ENCODE measurements around the gene CEMIP.

Gene CEMIP

DNA sequence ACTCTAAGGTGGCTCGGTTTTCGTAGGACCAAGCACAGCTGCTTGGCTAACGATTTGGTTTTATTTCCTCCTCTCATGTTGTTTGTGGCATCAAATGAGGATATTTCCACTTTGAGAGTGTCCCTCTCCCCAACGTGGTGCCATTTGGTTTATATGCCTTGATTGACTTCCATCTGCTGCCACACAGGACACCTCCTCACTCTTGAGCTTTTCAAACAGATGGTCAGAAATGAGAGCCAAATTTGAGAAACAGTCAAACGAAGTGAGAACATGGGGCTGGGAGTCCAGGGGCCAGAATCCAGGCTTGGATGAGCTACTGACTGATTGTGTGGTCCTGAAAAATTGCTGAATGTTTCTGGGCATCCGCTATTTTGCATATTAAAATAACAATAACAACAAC is 43.5 kb downstream of the CEMIP start:
- DNase-seq (ENCODE audit: low read depth, low spot score): no peak

DNA sequence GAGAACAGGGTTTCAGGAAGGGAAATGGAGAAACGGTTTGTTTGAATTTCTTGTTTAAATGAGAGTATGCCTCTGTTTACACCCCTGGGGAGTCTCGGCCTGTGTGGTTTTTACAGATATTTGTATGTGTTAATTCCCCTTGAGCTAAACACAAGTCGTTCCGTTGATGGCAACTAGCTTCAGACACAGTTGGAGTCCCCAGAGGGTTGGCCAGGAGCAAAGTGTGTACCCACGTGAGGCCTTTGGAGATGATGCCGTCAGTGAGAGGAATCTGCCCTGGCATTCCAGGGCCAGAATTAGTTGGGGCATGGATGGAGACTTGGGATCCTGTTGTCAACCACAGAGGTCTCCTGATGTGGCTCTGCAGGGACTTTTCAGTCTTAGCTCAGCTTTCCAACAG is 44.0 kb downstream of the CEMIP start:
- DNase-seq (ENCODE audit: low read depth, low spot score): no peak

DNA sequence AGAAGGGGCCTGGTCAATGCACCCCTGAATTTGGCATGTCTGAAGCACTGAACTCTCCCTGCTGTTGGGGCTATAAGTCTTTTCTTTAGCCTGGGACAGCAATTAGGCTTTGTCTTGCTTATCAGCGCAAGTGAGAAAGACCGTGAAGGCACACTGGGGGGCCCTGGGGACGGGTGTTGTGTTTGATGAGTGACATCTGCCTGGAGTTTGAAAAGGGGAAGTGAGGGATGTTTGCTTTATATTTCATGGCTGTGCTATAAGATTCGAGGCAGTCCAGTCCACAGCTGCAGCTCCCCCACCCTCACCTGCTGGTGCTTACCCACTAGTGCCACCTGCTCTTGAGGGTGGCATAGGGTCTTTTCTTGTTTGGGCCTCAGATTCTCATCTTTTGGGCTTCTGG is 44.8 kb downstream of the CEMIP start:
- no peak for DNase-seq (ENCODE audit: low read depth, low spot score)

DNA sequence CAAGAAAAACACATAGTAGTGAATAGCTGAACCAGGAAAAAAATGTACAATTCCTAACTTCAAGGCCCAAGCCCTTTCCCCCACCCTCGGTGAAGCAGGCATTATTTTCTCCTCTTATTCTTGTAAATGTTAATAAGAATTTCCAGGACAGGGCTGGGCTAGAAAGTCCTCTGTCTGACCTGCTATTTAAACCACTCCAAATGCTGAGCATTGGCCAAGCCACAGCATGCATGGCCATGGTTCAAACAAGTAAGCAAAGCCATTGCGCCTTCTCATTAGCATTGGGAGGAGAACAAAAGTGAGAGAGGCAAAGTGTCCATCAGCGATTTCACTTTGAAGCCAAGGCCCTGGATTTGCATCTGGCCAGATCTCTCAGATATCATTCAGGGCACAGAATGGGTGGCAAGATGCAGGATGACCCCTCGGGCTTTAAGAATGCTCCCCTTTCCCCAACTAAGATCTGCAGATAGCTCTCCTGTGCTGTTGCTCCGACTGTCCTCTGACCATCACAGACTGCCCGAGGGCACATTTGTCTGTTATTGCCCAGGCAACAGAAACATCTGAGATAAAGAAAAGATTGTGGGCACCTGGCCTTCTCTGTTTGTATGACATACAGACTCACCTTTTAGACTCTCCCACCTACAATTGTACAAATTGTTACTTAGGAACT is 46.3 kb downstream of the CEMIP start:
- no peak for DNase-seq (ENCODE audit: low read depth, low spot score)

DNA sequence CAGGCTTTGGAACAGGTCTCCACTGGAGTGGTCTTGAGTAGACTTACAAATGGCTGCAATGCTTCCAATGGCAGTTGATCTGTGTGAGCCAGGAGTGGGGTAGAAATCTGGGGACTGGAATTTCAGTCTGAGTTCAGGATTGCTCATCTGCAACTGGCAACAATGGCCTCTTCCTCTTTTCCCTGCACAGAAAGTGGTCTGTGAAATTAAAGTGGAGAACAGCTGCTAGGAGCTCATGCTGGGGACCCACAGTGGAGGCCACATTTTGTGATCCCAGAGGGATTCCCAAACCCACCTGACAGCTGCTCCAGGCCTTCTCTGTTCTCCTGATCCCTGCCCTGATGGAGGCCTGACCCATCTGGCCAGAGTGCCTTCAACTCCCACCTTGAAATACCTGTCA is 49.6 kb downstream of the CEMIP start:
- no peak for DNase-seq (ENCODE audit: low read depth, low spot score)

DNA sequence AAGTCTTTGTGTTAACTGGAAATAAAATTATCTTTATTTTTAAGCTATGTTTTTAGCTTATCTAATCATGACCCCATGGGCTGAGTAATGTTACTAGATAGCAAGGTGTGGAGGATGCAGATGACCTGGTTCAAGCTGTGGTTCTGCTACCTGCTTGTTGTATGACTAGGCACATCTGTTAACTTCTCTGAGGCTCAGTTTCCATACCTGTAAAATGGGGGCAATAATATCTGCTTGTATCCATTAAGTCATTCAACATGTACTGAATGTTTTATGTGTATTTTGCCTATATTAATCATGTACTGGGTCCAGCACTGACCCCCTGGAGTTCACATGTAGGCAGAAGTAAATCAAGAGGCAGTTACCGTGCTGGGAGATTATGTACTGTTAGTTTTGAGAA is 51.5 kb downstream of the CEMIP start:
- no peak for DNase-seq (ENCODE audit: low read depth, low spot score)

DNA sequence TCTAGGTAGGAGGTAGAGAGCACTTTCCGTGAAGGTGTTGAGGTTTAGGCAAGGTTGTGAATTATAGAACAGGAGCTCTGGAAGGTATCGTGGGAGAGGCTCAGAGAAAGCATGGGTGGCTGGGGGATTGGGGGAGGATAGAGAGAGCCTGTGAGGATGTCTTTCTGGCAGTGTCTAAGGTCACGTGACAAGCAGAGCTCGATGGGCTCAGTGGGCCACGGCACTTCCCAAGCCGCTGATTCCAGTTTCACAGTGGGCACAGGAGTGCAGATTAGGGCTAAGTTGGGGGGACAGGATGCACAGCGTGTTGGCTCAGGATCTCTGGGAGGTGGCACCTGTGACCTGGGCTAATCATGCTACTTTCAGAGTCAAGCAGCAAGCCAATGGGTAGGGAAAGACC is 52.0 kb downstream of the CEMIP start:
- DNase-seq (ENCODE audit: low read depth, low spot score): no peak

DNA sequence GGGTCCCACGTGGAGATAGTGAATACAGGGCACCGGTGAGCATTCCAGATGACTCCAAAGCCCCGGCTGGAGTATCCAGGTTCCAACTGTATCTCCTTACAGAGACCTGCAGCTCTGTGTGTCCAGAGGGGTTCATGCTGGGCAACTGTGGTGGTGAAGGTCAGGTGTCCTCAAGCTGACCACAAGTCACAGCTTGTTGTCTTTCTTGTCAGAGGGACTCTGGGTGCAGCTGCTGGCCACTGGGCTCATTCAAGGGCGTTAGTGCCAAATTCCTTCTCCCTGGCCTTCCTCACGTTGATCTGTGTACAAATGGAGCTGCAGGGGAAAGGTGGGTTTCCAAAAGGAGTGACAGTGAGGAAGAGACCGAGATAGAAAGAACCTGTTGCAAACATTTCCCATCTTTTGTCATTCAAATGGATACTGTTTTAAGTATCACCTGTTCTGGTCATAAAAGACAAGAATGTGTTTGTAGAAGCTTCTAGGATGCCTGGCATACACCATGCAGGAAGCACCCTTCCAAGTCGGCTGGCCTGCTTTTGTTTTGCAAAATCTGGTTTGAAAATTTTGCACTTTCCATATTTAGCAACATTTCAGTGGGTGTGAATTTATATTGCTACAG is 52.5 kb downstream of the CEMIP start:
- no peak for DNase-seq (ENCODE audit: low read depth, low spot score)

DNA sequence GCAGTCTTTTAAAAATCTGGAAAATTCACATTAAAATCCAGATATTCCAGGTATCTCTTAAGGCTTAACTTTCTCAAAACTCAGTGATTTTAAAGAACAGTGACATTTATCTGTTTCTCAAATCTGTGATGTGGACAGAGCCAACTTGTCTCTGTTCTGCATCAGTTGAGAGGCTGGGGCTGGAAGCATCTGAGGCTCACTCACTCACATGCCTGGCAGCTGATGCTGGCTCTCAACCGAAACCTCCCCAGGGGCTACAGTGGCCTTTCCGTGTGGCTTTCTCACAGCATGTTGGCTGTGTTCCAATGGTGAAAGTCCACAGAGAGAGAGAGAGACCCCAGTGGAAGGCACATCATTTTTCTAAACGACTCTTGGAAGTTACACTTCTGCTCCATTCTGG is 53.5 kb downstream of the CEMIP start:
- no peak for DNase-seq (ENCODE audit: low read depth, low spot score)

DNA sequence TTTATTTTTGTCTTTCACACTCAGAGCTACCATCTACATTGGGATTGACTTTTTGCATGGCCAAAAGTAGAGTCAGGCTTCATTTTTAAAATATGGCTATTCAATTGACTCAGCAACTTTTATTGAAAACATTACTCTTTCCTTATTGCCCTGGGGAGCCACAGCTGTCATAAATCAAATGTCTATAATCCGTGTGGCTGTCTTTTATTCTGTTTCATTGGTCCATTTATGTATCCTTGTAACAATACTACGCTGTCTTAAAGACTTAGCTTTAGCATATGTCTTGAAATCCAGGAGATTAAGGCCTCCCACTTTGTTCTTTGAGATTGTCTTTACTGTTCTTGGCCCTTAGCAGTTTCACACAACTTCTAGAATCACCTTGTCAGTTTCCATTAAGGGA is 55.2 kb downstream of the CEMIP start:
- no peak for DNase-seq (ENCODE audit: low read depth, low spot score)

DNA sequence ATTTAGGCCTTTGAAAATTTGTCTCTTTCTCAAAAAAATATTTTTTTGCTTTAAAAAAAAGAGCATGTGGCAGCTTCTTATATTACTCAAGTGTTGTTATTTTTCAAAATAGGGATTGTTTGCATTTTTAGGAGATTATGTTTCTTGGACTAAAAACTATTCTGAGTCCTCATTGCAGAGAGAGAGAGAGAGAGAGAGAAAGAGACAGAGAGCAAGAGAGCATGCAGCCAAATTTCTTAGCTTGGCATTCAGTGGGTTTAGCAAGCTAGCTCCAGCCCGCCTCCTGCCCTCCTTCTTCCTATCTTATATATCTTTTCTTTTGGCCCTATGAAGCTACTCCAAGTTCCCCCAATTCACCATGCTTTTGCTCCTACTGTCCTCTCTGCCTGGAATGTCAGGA is 55.7 kb downstream of the CEMIP start:
- no peak for DNase-seq (ENCODE audit: low read depth, low spot score)

DNA sequence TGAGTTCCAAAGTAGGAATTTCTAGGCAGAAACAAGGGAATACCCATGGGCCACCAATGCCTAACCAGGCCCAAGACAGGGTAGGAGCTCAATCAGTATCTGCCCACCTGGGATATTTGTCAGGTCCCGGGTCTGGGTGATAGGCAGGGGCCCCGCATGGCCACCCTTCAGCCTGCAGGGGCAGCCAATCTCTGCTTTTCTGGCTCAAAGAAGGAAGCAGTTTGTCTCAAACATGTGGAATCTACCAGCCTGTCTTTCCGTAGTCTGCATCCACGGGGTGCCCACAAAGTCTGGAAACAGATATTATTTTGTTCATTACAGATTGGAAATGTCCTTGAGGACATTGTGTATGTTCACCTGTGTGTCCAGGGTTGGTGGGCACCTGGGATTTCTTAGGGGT is 56.2 kb downstream of the CEMIP start:
- DNase-seq (ENCODE audit: low read depth, low spot score): no peak

DNA sequence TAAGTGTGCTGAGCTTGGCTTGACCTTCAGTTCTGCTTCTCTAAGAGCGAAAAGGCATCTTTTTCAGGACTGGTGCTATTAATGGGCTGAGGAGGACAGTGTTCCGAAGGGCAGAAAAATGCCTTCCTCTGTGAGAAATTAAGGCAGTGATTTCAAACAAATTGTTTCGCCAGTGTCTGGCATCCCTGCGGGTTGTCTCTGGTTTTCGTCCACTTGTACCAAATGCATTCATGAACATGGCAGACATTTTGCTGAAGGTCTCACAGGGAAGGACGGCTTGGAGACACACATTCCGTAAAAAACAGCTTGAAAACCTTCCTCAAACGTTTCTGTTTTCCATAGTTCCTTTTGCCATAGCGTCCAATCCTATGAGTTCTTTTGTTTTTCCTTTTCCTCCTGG is 57.1 kb downstream of the CEMIP start:
- DNase-seq (ENCODE audit: low read depth, low spot score): no peak

DNA sequence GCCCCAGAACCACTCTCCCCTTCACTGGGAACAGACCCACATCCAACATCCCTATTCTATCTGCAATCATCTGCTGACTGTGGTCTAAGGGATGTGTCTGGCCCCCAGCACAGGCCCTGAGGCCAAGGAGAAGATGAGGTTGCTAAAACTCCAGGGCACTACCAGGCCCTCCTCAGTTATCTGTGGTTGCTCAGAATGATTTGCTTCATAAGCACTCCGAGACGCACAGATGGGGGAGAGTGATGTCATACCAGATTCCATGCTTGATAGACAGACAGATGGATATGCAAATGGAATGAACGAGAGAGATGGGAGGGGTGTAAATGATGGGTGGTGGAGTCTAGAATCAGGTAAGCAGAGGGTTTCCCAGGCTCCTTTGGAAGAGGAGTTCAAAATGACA is 57.8 kb downstream of the CEMIP start:
- no peak for DNase-seq (ENCODE audit: low read depth, low spot score)

DNA sequence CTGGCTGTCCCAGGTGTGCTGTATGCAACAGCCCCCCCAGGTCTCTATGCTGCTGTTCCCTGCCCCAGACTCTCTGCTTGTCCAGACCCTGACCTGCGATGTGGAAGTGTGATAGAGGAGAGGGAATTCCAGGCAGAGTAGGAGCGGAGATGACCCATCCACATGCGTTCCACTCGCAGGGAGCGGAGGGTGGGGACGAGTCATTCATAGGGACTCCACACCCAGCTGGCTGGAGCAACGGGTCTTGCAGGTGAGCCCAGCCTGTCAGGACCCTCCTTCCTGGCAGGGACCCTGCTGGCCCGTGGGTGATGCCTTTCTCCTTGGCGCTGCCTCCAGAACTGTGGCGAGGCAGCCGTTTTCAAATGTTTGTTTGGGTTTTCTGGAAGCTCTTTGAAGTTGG is 58.8 kb downstream of the CEMIP start:
- no peak for DNase-seq (ENCODE audit: low read depth, low spot score)

DNA sequence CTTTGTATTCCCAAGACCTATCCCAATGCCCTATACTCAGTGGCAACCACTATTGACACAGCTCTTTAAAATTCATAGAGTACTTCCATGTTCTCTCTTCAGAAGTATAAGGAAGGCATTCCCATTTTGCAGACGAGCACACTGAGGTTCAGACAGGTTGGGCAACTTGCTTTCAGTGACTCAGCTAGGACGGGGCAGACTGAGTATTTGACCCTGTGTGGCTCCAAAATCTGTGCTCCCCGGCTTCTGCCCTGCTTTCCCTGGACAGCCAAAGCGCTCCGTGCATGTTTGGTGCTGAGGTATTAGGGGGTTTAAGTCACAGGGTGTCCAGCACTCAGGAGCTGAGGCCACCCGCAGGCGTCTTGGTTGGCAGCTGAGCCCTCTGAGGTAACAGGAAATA is 59.5 kb downstream of the CEMIP start:
- DNase-seq (ENCODE audit: low read depth, low spot score): no peak

DNA sequence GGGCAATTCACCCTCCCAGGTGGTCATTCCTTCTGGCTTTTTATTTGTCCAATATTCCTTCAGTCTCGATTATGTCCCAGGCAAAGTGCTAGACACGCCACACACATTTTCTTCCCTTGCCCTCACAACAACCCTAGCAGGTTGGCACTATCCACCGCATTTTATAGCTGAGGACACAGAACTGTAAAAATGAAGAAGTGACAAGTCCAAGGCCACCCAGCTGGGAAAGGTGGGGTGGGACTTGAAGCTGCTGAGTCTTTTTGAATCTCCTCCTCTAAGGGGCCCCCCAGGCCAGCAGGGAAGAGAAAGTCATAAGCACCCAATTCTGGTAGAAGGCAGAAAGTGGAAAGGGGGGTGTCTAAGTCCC is 60.6 kb downstream of the CEMIP start:
- no peak for DNase-seq (ENCODE audit: low read depth, low spot score)

DNA sequence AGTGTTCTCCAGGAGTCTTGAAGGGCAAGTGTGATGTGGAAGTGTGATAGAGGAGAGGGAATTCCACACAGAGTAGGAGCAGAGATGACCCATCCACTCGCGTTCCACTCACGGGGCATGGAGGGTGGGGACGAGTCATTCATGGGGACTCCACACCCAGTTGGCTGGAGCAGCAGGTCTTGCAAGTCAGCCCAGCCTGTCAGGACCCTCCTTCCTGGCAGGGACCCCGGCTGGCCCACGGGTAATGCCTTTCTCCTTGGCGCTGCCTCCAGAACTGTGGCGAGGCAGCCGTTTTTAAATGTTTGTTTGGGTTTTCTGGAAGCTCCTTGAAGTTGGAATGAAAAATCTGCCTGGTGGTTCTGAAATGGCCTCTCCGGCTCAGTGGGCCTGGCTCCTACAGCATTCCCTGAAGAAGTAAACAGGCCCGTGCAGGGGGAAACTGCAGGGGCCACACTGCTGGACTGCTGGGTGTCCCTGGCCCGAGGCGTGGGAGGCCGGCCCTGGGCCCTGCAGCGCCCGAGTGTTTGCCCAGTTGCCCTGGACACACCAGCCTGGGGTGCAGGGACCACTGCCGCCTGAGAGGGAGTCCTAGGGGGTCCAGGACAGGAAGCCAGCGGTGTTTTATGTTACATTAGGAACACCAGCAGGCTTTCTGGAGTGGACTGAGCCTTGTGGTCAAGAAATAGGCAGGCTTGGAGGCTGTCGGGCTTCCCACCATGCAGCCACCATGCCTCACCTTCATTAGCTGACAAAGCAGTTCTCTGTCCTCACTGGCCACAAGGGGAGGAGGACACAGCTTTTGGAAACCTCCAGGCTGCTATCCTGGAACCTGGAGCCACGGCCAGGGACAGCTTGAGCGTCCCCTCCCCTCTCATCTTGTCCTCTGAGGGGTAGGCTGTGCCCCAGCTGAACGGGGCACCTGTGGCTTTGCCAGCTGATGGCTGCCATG is 61.3 kb downstream of the CEMIP start:
- no peak for DNase-seq (ENCODE audit: low read depth, low spot score)

DNA sequence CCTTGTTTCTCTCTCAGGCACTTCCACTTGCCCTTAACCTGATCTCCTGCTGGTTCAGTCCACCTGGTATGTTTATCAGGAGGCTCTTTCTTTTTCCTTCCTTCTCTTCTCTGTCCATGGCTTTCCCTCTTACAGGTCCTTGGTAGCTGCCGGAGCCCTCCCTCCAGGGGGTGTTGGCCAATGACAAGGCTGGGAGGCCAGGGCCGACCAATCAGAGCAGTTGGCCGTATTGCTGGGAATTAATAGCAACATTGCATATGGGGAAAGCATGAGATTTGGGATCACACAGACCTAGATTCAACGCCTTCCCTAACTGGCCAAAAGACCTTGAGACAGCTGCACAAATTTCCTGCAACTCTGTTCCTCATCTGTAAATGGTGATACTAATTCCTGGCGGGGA is 62.4 kb downstream of the CEMIP start:
- no peak for DNase-seq (ENCODE audit: low read depth, low spot score)

DNA sequence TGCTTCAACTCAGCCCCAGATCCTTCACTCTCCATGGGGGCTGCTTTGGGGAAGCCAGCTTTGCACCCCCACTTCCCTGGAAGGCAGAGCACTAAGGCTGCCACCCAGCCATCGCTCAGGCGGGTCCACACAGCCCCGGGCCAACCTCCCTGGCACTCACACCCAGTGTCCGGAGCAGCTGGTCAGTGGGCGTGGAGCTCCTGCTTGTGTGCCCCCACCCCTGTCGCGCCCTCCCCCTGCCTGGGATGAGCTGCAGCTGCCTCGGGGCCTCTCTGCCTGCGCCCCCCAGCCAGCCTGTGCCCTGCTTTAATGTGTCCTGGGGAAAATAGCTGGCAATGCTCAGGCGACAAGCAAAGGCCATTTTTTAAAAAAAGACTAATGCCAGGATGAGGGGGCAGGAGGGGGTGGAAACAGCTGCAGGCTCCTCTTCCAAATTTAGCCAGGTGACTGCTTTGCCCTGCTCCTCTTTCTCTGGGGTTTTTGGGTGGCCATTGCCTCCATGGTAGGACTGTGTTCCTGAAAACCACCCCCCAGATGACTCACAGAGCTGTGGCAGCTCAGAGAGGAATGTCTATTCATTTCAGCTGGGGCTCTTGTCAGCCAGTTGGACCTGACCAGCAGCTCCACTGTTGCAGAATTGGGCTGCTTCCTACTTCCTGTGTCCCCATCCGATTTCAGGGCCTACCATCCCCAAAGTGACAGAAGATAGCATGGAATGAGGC is 65.0 kb downstream of the CEMIP start:
- DNase-seq (ENCODE audit: low read depth, low spot score): no peak

DNA sequence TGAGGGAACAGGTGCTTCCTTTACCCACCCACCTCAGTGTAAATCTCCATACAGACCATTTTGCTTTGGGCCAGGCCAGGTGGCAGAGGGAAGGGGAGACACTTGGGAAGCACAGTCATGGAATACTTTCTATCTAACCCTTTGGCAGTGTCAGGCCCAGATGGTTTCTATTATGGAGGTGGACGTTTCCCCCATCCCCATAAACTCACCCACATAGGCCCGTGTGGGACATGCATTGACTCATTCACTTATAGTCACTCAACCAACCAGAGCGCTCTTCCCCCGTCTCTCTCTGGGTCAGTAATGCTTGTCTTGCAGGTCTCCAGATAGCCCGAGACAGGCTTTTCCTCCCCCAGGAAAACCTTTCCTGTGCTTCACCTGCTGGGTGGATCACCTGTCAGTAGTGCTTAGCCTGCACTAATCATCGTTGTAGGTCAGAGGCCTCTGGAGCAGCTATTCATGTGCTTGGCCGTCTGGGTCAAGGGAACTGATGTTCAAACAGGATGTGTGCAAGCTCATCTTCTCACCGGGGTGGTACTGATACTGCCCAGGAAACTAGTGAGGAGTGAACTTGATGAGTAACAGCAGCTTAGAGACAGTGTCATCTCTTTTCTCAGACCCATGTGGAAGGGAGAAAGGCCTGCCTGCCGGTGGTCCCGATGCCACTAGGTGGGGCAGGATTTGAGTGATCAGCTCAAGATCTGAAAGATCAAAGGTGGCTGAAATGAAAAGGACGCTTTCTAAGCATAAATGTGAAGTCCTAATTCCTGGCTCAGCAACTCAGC is 67.1 kb downstream of the CEMIP start:
- DNase-seq (ENCODE audit: low read depth, low spot score): no peak

Measured in activated naive CD8-positive, alpha-beta T cell treated with anti-CD3 and anti-CD28 coated beads, Interleukin-2, amount 50 U/mL, for 16 hours (primary cell).